SK-N-MC (cell line): ENCODE results near the gene DHX36.

Experiments used
- EZH2 ChIP-seq: fragments of 200-600 bp; sonication (generic); IDR thresholded peaks from one replicate; pipeline ENCODE4 v1.6.1; 2017; ENCODE audit warnings: antibody characterized with exemption
- FOXP2 ChIP-seq: optimal IDR thresholded peaks from 2 replicates; pipeline ENCODE3; 2011; ENCODE audit warnings: mild to moderate bottlenecking, moderate library complexity; ENCODE audit not compliant: insufficient read depth; ENCODE audit errors: extremely low read length, control extremely low read depth
- POLR2AphosphoS5 ChIP-seq: IDR thresholded peaks from 2 replicates; pipeline ENCODE4 v1.6.1; 2012; ENCODE audit warnings: mild to moderate bottlenecking, low read depth, low read length, borderline replicate concordance

GRCh38 chr3:154310840-154311239 lies 13.4 kb downstream of the DHX36 start:
- TF ChIP-seq POLR2AphosphoS5 (no peak), EZH2 (no peak), FOXP2 (no peak)
